ENCODE measurements around the gene KDM4B.

DNA sequence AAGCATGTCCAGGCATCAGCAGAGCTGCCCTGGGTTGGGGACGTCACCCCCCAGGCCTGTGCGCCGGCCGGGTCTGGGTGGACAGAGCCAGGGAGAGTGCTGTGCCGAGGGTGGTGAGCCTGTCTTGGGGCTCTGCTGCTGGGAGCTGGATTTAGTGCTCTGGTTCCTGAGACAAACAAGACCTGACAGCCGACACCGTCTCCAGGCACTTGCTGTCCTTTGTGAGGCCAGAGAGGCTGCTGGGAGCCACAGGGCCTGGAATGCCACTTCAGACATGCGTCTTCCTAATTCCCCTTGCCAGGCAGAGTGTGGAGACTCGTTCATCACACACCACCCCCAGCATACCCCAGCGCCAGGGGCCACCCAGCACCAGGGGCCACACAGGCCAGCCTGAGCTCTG, 165.8 kb downstream of the KDM4B start:
- TF ChIP-seq, protein P1, sequence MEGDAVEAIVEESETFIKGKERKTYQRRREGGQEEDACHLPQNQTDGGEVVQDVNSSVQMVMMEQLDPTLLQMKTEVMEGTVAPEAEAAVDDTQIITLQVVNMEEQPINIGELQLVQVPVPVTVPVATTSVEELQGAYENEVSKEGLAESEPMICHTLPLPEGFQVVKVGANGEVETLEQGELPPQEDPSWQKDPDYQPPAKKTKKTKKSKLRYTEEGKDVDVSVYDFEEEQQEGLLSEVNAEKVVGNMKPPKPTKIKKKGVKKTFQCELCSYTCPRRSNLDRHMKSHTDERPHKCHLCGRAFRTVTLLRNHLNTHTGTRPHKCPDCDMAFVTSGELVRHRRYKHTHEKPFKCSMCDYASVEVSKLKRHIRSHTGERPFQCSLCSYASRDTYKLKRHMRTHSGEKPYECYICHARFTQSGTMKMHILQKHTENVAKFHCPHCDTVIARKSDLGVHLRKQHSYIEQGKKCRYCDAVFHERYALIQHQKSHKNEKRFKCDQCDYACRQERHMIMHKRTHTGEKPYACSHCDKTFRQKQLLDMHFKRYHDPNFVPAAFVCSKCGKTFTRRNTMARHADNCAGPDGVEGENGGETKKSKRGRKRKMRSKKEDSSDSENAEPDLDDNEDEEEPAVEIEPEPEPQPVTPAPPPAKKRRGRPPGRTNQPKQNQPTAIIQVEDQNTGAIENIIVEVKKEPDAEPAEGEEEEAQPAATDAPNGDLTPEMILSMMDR (IDR thresholded peaks at IDR 0.05) = no peak
- TF ChIP-seq POLR2A (IDR thresholded peaks at IDR 0.05) = no peak
